Liver (tissue), 9 donors: ENCODE measurements around the gene KRTAP16-1. TPM values are rescaled to one million over a fixed set of nuclear protein-coding genes. Genes with fewer than 3 reads are reported as not detected.

Experiments
- DNase-seq: peaks from one replicate; pipeline ENCODE4 v3.0.0-alpha.2; 2017; ENCODE audit warnings: low spot score
- H3K27ac ChIP-seq, 2 donors: one replicate each; pipeline ENCODE4 v1.7.0; 2013; ENCODE audit warnings: inconsistent platforms in 2 of 2, low read length in 2 of 2, control low read depth in 1 of 2, low read depth in 1 of 2, mild to moderate bottlenecking in 1 of 2
- H3K27me3 ChIP-seq, 4 donors: one replicate each; pipeline versions ENCODE4 v1.6.1 to v1.7.0; 2013; ENCODE audit warnings: low read length in 3 of 4, inconsistent platforms in 1 of 4, mild to moderate bottlenecking in 1 of 4, moderate library complexity in 1 of 4; ENCODE audit not compliant: control insufficient read depth in 4 of 4, insufficient read depth in 4 of 4
- H3K36me3 ChIP-seq, 4 donors: one replicate each; pipeline versions ENCODE4 v1.6.1 to v1.7.0; 2013; ENCODE audit warnings: low read length in 3 of 4, mild to moderate bottlenecking in 3 of 4, low read depth in 1 of 4, moderate library complexity in 1 of 4; ENCODE audit not compliant: control insufficient read depth in 4 of 4, insufficient read depth in 3 of 4
- H3K4me1 ChIP-seq, 4 donors: one replicate each; pipeline versions ENCODE4 v1.6.1 to v1.7.0; 2013; ENCODE audit warnings: low read length in 3 of 4, mild to moderate bottlenecking in 3 of 4, moderate library complexity in 1 of 4; ENCODE audit not compliant: control insufficient read depth in 4 of 4, insufficient read depth in 4 of 4
- H3K4me3 ChIP-seq, 3 donors: one replicate each; pipeline versions ENCODE4 v1.6.1 to v1.7.0; 2013; ENCODE audit warnings: low read length in 3 of 3, control low read depth in 1 of 3, low read depth in 1 of 3, mild to moderate bottlenecking in 1 of 3
- H3K9ac ChIP-seq, 2 donors: one replicate each; pipeline ENCODE4 v1.7.0; 2013; ENCODE audit warnings: low read length in 2 of 2, mild to moderate bottlenecking in 2 of 2, moderate library complexity in 2 of 2, control low read depth in 1 of 2, low read depth in 1 of 2
- H3K9me3 ChIP-seq, 4 donors: one replicate each; pipeline versions ENCODE4 v1.6.1 to v1.7.0; 2013; ENCODE audit warnings: low read length in 3 of 4; ENCODE audit not compliant: control insufficient read depth in 4 of 4
- ATF3 ChIP-seq: IDR thresholded peaks from 2 replicates; pipeline ENCODE4 v1.6.1; 2016; ENCODE audit warnings: antibody characterized with exemption
- EGR1 ChIP-seq, 2 donors: IDR thresholded peaks; 2 replicates each; pipeline ENCODE4 v1.6.1; 2016 to 2018; ENCODE audit warnings: antibody characterized with exemption in 2 of 2, low read depth in 2 of 2
- FOXA2 ChIP-seq: IDR thresholded peaks from 2 replicates; pipeline ENCODE4 v1.6.1; 2016; ENCODE audit warnings: antibody characterized with exemption
- GABPA ChIP-seq, 2 donors: IDR thresholded peaks in 1 of 2; conservative IDR thresholded peaks in 1 of 2; 2 replicates each; pipeline ENCODE4 v1.6.1; 2016; ENCODE audit warnings: antibody characterized with exemption in 2 of 2, mild to moderate bottlenecking in 1 of 2, moderate library complexity in 1 of 2
- HNF4A ChIP-seq, 2 donors: conservative IDR thresholded peaks; 2 replicates each; pipeline ENCODE4 v1.6.1; 2016; ENCODE audit warnings: antibody characterized with exemption in 2 of 2, mild to moderate bottlenecking in 2 of 2
- HNF4G ChIP-seq: IDR thresholded peaks from 2 replicates; pipeline ENCODE4 v1.6.1; 2016; ENCODE audit warnings: antibody characterized with exemption
- JUND ChIP-seq, 2 donors: IDR thresholded peaks; 2 replicates each; pipeline ENCODE4 v1.6.1; 2016; ENCODE audit warnings: antibody characterized with exemption in 2 of 2
- NR2F2 ChIP-seq: IDR thresholded peaks from 2 replicates; pipeline ENCODE4 v1.6.1; 2016; ENCODE audit warnings: antibody characterized with exemption
- RAD21 ChIP-seq, 2 donors: IDR thresholded peaks; 2 replicates each; pipeline ENCODE4 v1.6.1; 2016; ENCODE audit warnings: antibody characterized with exemption in 2 of 2, mild to moderate bottlenecking in 2 of 2
- RXRA ChIP-seq, 2 donors: IDR thresholded peaks; 2 replicates each; pipeline ENCODE4 v1.6.1; 2017 to 2018; ENCODE audit warnings: antibody characterized with exemption in 2 of 2, mild to moderate bottlenecking in 1 of 2
- SP1 ChIP-seq: IDR thresholded peaks from 2 replicates; pipeline ENCODE4 v1.6.1; 2018; ENCODE audit warnings: antibody characterized with exemption, mild to moderate bottlenecking
- TAF1 ChIP-seq: conservative IDR thresholded peaks from 2 replicates; pipeline ENCODE4 v1.6.1; 2016; ENCODE audit warnings: antibody characterized with exemption, mild to moderate bottlenecking
- YY1 ChIP-seq: IDR thresholded peaks from 2 replicates; pipeline ENCODE4 v1.6.1; 2016; ENCODE audit warnings: antibody characterized with exemption, mild to moderate bottlenecking
- ZBTB33 ChIP-seq: IDR thresholded peaks from 2 replicates; pipeline ENCODE4 v1.6.1; 2016; ENCODE audit warnings: antibody characterized with exemption
- WGBS: extraction: QIAGEN DNeasy Blood & Tissue Kit; methylation state at CpG from one replicate; pipeline ENCODE4 v1.1.7; 2013; 5-methylcytosine and 5-hydroxymethylcytosine counted together
- polyA plus RNA-seq, 2 donors: library from polyadenylated mRNA; stranded (reverse) in 1 of 2; unstranded in 1 of 2; fragments of 200-250 nt in 1 of 2; fragments of >200 nt in 1 of 2; fragmentation: Nextera tagmentation in 1 of 2; extraction: Ambion mirVana in 1 of 2; gene quantifications; one replicate each; pipeline versions ENCODE4 v1.2.1 to v1.2.3, GENCODE V29; 2013 to 2015
- total RNA-seq, 2 donors: library from RNA; depleted of rRNA; stranded (reverse); fragments of >200 nt; gene quantifications; one replicate each; pipeline ENCODE4 v1.2.3, GENCODE V29; 2014
- TF ChIP-seq, protein P1 (sequence below): IDR thresholded peaks from 2 replicates; pipeline ENCODE4 v1.6.1; 2016; ENCODE audit warnings: antibody characterized with exemption, mild to moderate bottlenecking
- TF ChIP-seq, protein P2 (sequence below): fragments of 150-350 bp; IDR thresholded peaks from 2 replicates; pipeline ENCODE4 v1.5.1; 2017; ENCODE audit warnings: improper control_type of control experiment, low read depth, low read length; ENCODE audit not compliant: missing input control
- TF ChIP-seq, protein P3 (sequence below): IDR thresholded peaks from 2 replicates; pipeline ENCODE4 v1.6.1; 2016; ENCODE audit warnings: antibody characterized with exemption
- donor health status: healthy.
- donor health status: healthy.
- donor health status: healthy.
- donor health status: healthy.
- donor health status: healthy.

Gene KRTAP16-1
- total and polyA plus RNA-seq, 4 donors = not detected

DNA sequence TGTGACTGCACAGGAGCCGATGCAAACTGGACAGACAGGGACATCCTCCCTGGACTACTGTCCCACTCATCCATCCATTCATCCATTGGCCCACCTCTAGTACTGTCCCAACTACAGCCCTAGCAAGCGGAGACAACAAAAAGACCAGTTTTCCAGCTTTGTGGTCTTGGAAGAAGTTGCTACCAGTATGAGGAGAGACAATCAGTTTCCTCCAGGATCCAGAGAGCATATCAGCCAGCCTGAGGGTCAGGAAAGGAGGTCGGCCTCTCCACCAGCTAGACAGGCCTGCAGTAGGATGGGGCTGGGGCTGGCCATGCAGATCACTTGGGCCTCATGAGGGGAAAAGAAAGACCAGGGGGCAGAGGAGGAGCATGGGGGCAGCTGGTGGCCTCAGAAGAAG is 24.7 kb upstream of the KRTAP16-1 start (continued):
- TF ChIP-seq, protein P1, sequence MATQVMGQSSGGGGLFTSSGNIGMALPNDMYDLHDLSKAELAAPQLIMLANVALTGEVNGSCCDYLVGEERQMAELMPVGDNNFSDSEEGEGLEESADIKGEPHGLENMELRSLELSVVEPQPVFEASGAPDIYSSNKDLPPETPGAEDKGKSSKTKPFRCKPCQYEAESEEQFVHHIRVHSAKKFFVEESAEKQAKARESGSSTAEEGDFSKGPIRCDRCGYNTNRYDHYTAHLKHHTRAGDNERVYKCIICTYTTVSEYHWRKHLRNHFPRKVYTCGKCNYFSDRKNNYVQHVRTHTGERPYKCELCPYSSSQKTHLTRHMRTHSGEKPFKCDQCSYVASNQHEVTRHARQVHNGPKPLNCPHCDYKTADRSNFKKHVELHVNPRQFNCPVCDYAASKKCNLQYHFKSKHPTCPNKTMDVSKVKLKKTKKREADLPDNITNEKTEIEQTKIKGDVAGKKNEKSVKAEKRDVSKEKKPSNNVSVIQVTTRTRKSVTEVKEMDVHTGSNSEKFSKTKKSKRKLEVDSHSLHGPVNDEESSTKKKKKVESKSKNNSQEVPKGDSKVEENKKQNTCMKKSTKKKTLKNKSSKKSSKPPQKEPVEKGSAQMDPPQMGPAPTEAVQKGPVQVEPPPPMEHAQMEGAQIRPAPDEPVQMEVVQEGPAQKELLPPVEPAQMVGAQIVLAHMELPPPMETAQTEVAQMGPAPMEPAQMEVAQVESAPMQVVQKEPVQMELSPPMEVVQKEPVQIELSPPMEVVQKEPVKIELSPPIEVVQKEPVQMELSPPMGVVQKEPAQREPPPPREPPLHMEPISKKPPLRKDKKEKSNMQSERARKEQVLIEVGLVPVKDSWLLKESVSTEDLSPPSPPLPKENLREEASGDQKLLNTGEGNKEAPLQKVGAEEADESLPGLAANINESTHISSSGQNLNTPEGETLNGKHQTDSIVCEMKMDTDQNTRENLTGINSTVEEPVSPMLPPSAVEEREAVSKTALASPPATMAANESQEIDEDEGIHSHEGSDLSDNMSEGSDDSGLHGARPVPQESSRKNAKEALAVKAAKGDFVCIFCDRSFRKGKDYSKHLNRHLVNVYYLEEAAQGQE = no peak

GRCh38 chr17:41333098-41333497 is 24.0 kb upstream of the KRTAP16-1 start:
- Histone ChIP-seq H3K9ac (no peak overlapping the region), H3K36me3 (no peaks in the 10 kb centered on the region), H3K4me1 (no peaks in the 10 kb centered on the region), H3K27ac (no peak overlapping the region), H3K4me3 (no peak overlapping the region), H3K9me3 (no peaks in the 10 kb centered on the region), H3K27me3 (no peaks in the 10 kb centered on the region)
- WGBS = 97% methylated on average over 5 of the region's 5 CpGs
- DNase-seq = no peak
- no peak for TF ChIP-seq HNF4A (conservative IDR thresholded peaks at IDR 0.05)
- no peak for TF ChIP-seq TAF1
- TF ChIP-seq ZBTB33 = no peak
- TF ChIP-seq EGR1 (IDR thresholded peaks at IDR 0.05; ENCODE audit: low read depth in 2 of 2) = no peak
- TF ChIP-seq ATF3 = no peak
- no peak for TF ChIP-seq SP1
- no peak for TF ChIP-seq NR2F2
- TF ChIP-seq JUND (IDR thresholded peaks at IDR 0.05) = no peak
- TF ChIP-seq, protein P2, sequence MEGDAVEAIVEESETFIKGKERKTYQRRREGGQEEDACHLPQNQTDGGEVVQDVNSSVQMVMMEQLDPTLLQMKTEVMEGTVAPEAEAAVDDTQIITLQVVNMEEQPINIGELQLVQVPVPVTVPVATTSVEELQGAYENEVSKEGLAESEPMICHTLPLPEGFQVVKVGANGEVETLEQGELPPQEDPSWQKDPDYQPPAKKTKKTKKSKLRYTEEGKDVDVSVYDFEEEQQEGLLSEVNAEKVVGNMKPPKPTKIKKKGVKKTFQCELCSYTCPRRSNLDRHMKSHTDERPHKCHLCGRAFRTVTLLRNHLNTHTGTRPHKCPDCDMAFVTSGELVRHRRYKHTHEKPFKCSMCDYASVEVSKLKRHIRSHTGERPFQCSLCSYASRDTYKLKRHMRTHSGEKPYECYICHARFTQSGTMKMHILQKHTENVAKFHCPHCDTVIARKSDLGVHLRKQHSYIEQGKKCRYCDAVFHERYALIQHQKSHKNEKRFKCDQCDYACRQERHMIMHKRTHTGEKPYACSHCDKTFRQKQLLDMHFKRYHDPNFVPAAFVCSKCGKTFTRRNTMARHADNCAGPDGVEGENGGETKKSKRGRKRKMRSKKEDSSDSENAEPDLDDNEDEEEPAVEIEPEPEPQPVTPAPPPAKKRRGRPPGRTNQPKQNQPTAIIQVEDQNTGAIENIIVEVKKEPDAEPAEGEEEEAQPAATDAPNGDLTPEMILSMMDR = no peak
- no peak for TF ChIP-seq FOXA2
- TF ChIP-seq YY1 = no peak
- TF ChIP-seq, protein P1 = no peak
- no peak for TF ChIP-seq RXRA (IDR thresholded peaks at IDR 0.05)
- TF ChIP-seq, protein P3, sequence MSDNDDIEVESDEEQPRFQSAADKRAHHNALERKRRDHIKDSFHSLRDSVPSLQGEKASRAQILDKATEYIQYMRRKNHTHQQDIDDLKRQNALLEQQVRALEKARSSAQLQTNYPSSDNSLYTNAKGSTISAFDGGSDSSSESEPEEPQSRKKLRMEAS = no peak
- no peak for TF ChIP-seq HNF4G
- no peak for TF ChIP-seq GABPA (IDR thresholded peaks at IDR 0.05 in 1 of 2, conservative IDR thresholded peaks at IDR 0.05 in 1 of 2)
- TF ChIP-seq RAD21 (IDR thresholded peaks at IDR 0.05) = no peak
